ENCODE data around the gene USP3. TPM values are rescaled to one million over a fixed set of nuclear protein-coding genes. Genes with fewer than 3 reads are reported as not detected.

USP3 gene
- total and polyA plus RNA-seq, 2 experiments from 2014 or later, result 20.2 to 26.0 TPM

GRCh38 chr15:63465104-63465503 lies 39.3 kb upstream of the USP3 start:
- H3K4me1 ChIP-seq (ENCODE audit: low read depth), result no peaks in the 10 kb centered on the region
- H3K36me3 ChIP-seq, result no peaks in the 10 kb centered on the region
- no peak overlapping the region for H3K4me3 ChIP-seq
- no peak overlapping the region for H3K27ac ChIP-seq
- DNase-seq (ENCODE audit: low read depth in 1 of 2, low spot score in 1 of 2), result peak in 1 of 2 donors; percentile 69
- no peaks in the 10 kb centered on the region for H3K9me3 ChIP-seq (ENCODE audit: low read depth)
- TF ChIP-seq CTCF (IDR thresholded peaks at IDR 0.05; ENCODE audit: low read depth, low read length), result no peak
- no peaks in the 10 kb centered on the region for H3K27me3 ChIP-seq

- peak; percentile 43 to 72 for DNase-seq (ENCODE audit: low read depth in 1 of 2, low spot score in 1 of 2)
Measured at GRCh38 chr15:63466378-63467192, 37.8 kb upstream of the USP3 start.

GRCh38 chr15:63469190-63469589 lies 35.2 kb upstream of the USP3 start:
- Histone ChIP-seq H3K27me3 (no peaks in the 10 kb centered on the region), H3K4me1 (ENCODE audit: low read depth) (peaks cover 2% of the 10 kb centered on the region), H3K4me3 (no peak overlapping the region), H3K27ac (no peak overlapping the region), H3K36me3 (no peaks in the 10 kb centered on the region), H3K9me3 (ENCODE audit: low read depth) (no peaks in the 10 kb centered on the region)
- TF ChIP-seq CTCF (IDR thresholded peaks at IDR 0.05; ENCODE audit: low read depth, low read length), result no peak
- DNase-seq (ENCODE audit: low read depth in 1 of 2, low spot score in 1 of 2), result no peak

More at GRCh38 chr15:63466378-63467192, 37.8 kb upstream of the USP3 start:
- Histone ChIP-seq H3K9me3 (ENCODE audit: low read depth) (no peaks in the 10 kb centered on the region), H3K4me3 (no peak overlapping the region), H3K27me3 (no peaks in the 10 kb centered on the region), H3K27ac (no peak overlapping the region), H3K4me1 (ENCODE audit: low read depth) (no peaks in the 10 kb centered on the region), H3K36me3 (no peaks in the 10 kb centered on the region)
- peak; percentile 58 for TF ChIP-seq CTCF (IDR thresholded peaks at IDR 0.05; ENCODE audit: low read depth, low read length)

GRCh38 chr15:63469984-63470383 lies 34.4 kb upstream of the USP3 start:
- Histone ChIP-seq H3K9me3 (ENCODE audit: low read depth) (no peaks in the 10 kb centered on the region), H3K4me3 (no peak overlapping the region), H3K36me3 (no peaks in the 10 kb centered on the region), H3K27me3 (no peaks in the 10 kb centered on the region), H3K4me1 (ENCODE audit: low read depth) (peaks cover 6% of the 10 kb centered on the region), H3K27ac (no peak overlapping the region)
- no peak for TF ChIP-seq CTCF (IDR thresholded peaks at IDR 0.05; ENCODE audit: low read depth, low read length)
- DNase-seq (ENCODE audit: low read depth in 1 of 2, low spot score in 1 of 2), result no peak

- Histone ChIP-seq H3K27me3 (no peaks in the 10 kb centered on the region), H3K27ac (no peak overlapping the region), H3K36me3 (no peaks in the 10 kb centered on the region), H3K4me1 (ENCODE audit: low read depth) (peaks cover 6% of the 10 kb centered on the region), H3K9me3 (ENCODE audit: low read depth) (no peaks in the 10 kb centered on the region), H3K4me3 (no peak overlapping the region)
- DNase-seq (ENCODE audit: low read depth in 1 of 2, low spot score in 1 of 2), result no peak
- no peak for TF ChIP-seq CTCF (IDR thresholded peaks at IDR 0.05; ENCODE audit: low read depth, low read length)
Measured at GRCh38 chr15:63473007-63473748, 31.2 kb upstream of the USP3 start.

Data from cardiac muscle cell (in vitro differentiated cells and primary cell).